HG02588 (cell line): ENCODE results near the gene PTCD2.
A peak's percentile ranks its signal among the peaks of the same experiment; 100 is the strongest.

ENCODE experiments used
- ATAC-seq: cut with Tn5 transposase; IDR thresholded peaks from one replicate; pipeline ENCODE4 v1.9.1; 2021; ENCODE audit warnings: mild to moderate bottlenecking, moderate library complexity; ENCODE audit not compliant: unreplicated experiment

PTCD2 gene

DNA sequence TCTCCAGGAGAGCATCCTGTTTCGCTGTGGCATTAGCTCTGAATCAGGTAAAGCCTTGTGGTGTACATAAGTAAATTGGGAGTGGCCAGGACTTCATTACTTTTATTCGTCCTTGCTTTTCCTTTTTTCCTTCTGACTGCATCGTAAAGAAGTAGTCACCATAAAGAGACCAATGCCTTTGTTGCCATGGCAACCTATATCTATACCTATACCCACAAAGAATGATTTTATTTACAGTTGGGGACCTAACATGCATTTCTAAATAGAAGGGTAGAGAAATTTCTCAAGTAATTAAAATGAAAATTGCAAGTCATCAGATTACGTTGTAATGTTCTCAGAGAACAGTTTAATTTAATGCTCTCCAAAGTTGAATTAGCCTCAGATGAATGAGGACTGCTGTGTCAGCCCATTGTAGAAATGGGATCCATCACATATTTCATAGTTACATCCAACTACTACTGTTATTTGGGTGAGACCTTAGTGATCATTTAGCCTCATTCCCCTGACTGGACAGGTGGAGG, 18.6 kb downstream of the PTCD2 start:
- no peak for ATAC-seq

DNA sequence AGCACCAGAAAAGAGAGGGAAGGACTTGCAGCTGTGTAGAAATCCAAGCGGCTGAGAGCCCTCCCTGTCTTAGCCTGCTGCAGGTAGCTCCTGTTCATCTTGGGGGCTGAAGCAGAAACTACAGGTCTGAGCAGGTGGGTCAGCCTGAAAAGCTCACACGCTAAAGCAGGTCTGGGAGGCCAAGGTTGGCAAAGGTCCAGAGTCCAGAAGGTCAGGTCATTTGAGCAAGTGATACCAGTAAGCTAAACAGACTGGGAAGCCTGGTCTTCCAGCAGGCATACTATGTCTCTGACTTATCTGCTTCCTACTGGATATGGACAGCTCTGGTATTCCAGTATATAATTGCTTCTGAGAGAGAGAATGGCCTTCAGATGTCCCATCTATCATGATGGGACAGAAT, 26.2 kb downstream of the PTCD2 start:
- no peak for ATAC-seq

DNA sequence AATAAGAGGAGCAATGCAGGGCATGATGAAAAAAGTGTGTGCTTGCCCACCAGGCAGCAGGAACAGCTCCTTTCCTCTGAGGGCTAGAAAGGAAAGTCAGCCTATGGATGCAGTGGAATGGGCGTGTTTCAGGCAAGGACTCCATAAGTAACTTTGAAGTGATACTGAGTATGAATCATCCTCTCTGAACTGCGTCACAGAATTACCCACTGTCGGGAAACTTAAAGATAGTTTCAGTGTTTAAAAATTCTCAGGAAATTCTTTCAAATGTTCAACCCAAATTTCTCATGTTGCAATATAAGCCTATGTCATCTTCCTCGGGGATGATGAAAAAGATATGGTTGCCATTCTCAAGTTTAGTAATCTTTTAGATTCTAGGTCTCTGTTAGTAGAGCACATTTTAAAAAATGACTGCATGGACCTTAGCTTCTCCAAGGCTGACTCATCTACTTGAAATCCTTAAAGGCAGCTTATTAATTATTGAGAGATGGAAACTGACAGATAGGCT, 27.7 kb downstream of the PTCD2 start:
- no peak for ATAC-seq

DNA sequence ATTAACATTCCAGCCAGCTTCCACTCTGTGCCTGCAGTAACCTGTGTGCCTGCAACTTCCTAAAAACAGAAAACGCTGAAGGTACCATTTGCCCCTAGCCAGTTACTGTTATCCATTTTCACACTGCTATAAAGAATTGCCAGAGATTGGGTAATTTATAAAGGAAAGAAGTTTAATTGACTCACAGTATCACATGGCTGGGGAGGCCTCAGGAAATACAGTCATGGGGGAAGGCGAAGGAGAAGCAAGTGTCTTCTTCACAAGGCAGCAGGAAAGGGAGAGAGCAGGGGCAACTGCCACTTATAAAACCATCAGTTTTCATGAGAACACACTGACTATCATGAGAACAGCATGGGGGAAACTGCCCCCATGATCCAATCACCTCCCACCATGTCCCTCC, 31.2 kb downstream of the PTCD2 start:
- ATAC-seq: no peak

DNA sequence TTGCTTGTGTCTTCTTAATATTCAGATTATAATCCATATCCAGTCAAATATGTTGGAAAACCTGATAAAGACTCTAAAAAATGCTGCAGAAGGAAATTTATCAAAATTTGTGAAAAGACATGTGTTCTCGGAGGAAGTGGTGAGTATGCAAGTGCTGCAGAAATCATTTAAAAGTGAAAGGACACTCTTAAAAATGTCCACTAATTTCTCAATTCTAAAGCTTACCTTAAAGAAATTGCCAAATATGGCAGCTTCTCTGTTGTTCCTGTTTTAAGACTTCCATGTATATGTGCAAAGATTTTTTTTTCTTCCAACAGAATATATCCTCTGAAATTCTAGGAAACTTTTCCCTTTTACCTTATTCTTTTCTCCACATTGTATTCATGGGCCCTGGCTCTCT, 32.4 kb downstream of the PTCD2 start:
- no peak for ATAC-seq

DNA sequence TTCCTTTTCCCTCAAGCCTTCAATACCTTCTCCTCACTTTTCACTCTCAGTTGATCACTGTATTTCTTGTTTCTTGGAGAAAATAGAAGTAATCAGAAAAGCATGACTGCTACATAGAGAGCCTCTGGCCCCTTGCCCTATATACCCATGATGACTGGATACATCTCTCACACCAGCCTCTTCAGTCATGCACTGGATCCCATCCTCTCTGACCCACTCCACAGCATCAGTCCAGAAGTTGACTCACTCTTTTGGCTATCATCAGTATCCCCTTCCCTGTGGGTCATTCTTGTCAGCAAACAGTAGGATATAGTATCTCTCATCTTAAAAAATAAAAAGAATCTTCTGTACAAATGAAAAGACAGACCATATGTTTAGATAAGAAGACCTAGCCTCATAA, 32.9 kb downstream of the PTCD2 start:
- ATAC-seq: no peak

DNA sequence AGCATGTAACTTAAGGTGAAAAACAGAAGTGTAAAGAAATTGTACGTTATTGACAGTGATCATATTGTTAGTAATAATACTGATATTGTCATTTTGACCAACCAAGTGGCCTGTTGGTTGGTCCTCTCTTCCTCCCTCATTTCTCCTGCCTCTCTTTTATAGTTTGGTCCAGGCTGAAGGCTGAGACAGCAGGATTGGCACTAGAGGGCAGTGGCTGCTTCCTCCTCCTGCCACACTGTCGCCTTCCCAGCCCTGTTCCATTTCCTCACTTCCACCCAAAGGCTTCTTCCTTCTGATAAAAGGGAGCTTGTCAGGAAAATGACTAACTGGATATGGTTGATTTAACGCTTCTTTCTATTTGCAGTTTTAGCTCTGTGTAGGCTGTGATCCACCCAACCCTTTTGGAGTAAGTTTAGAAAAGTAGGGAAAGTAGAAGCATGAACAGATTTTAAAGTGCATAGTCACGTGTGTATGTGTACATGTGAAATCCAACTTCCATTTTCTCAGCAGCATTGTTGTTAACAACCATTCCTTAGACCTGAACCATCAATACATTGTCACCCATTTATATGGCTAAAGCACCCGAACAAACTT, 35.6 kb downstream of the PTCD2 start:
- no peak for ATAC-seq

DNA sequence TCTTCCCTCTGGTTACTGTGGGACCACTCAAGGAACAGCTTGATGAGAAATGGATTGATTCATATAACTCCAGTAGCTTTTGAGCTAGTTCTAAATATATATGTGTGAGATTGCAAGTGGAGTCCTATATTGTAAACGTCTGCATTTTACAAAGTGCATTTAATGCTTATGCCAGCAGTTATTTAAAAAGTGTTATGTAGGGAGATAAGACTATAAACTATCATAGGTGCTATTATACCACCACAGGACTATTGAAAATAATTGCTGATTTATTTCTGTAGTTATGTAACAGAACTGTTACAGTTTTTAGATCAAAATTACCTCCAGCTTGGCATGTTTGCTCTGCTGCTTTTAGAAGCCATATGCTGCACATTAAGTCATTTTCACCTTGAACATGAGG, 36.2 kb downstream of the PTCD2 start:
- ATAC-seq: no peak

DNA sequence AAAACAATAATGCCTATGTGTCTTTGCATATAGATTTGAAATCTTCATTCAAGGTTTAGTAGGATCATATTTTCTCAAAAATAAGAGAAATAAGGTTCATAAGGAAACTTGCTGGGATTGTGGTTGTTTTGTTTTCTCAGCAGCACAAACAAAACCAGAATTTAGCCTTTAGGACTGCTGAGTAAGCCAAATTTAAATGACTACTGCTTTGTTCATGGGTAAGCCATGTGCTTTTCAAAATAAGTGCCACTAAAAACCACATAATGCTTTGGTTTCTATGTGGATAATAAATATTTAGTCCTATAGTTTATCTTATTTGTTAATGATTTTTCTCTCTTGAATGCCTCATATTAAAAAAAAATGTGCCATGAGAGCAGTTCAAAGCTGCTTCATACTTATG, 38.8 kb downstream of the PTCD2 start:
- ATAC-seq: no peak

DNA sequence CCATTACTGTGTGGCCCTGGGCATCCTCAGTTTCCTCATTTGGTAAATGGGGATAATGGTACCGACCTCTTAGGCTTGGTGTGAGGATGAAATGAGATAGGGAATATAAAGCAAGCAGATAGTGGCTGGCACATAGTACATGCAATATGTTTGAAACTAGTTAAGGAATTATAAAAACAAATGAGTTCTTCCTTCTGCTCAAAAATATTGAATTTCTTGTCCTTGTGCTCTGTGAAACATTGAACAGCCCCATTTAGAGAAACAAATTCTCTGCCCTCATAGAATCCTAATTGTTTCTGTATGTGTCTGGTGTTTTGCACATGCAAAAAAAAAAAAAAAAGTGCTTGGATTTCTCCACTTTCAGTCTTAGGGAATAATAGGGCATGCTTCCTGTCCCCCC, 39.7 kb downstream of the PTCD2 start:
- no peak for ATAC-seq

DNA sequence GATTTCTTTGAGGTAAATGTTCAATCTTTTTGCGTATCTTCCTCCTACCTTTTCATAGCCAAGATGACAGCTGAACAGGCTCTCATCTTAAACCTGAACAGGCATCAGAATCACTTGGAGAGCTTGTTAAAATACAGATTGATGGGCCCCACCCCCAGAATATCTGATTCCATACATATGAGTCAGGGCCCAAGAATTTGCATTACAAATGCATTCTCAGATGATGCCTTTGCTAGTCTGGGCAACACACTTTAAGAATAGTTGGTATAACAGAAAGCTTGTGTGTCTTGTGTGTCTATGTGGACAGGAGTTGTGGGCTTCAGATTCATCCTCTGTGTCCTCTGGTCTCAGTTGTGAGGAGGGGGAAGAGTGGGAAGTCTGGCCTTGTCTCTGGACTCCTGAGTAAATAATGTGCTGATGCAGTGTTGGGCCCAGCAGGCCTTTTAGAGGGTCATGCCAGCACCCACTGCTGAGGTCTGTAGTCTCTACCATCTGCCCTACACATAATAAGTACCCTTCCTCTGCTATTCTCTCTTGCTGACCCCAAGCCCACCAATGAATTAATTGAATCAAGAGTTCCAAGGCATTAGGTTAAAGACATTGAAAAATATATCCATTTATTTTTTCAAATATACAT, 43.1 kb downstream of the PTCD2 start:
- ATAC-seq: no peak

DNA sequence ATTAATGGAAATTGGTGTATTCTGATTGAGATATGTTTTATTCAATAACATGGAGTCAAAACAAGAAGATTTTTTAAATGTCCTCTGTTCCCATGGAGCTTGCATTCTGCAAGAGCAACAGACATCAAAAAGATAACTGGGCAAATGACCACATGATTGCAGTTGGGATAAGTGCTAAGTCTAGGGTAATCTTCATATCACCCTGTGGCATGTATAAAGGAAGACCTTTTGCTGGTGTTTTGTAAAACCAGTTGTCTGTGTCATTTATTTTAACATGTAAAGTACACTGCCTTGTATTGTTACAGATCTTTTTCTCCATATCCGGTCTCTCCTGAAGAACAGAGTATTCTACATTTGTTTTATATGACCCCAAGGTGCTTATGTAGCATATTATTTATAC, 44.0 kb downstream of the PTCD2 start:
- ATAC-seq: no peak

DNA sequence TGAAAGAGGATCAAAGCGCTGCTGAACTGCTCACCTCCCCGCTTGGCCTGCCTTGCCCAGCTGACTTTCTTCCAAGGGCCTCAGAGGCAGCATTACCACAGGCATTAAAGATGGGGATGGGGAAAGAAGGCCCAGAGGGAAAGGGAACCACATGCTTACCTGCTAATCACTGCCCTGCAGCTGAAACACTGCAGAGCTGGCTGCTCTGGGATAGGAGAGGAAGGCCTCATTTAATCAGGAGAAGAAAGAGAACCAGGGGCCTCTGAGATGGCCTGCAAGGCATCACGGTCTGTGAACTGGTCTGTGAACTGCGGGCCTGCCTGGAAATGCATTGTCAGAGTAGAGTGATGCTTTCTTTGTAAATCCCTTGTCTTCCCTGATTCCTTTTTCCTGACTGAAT, 44.8 kb downstream of the PTCD2 start:
- no peak for ATAC-seq

DNA sequence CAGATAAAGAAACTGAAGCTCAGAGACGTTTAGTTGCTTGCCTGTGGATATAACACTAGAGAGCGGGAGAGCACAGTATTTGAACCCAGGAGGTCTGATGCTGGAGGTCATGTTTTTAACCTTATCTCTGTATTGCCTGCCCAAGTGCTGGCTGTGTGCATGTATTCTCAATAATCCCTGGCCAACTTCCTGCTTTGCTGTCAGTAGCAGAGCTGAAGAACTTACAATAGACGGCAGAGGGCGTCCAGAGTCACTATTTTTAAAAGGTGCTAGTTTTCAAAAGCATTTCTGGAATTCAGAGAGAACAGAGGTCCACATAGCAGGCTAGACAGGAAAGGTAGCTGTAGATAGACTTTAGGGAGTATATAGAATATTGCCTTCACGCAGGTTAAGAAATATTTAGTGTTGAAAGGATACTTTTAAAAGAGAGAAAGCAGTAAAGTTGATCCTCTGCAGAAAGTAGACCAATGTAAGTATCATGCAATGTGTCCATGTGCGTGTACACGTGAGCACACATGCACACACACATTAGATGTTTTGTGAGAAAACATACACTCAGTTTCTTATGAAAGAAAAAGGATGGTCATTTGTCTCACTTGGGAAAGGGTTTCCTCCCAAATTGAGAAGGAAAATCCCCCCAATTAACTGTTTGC, 46.3 kb downstream of the PTCD2 start:
- peak; percentile 65 for ATAC-seq

DNA sequence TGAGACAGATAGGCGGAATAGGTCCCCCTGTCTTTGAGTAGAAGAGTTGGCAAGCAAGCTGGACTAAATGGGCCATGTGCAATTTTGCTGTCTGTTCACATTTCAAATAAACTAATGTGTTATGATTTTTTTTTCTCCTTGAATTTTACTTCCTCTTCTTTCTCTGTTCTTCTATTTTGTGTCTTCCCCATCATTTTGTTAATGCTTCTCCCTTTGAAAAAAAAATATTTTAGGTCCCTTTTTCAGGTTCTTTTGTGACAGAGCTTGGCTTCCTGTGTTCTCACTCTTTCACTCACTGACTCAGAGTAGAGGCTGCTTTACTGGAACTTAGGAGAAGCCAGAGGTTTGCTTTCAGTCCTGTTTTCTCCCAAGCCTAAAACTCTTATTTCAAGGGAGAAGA, 48.1 kb downstream of the PTCD2 start:
- no peak for ATAC-seq

DNA sequence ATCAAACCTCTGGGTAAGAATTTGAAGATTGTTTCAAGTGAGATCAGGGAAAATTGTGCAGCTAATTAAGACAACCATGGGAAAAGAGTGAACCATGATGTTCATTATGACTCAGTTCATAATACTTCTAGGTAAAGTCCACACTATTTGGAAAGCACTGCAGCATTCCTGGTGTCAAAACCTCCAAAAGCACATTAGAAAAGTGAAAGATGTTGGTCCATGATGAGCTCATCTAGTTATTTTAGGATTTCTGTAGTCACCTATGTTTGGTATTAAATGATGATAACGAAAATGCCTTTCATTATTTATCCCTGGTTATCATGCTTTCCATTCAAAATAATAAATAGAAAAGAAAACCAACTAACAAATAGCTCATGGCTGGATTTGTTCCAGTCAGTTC, 49.1 kb downstream of the PTCD2 start:
- no peak for ATAC-seq

DNA sequence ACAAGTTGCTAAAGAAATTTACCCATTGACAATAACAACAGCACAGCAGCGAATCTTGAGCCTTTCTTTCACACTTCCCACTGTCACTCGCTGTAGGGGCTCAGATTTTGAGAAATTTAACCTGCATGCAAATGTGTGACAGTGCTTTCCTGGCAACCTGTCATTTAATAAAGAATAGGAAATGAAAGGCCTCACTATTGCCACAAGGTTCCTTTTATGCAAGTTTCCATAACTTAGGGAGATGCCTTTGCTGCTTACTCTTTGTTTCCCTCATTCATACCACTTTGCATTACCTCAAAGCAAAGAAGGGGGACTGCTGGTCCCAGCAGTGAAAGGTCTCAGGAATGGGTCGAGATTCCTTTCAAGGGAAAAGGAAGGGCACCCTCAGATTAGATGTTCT, 49.5 kb downstream of the PTCD2 start:
- ATAC-seq: no peak

DNA sequence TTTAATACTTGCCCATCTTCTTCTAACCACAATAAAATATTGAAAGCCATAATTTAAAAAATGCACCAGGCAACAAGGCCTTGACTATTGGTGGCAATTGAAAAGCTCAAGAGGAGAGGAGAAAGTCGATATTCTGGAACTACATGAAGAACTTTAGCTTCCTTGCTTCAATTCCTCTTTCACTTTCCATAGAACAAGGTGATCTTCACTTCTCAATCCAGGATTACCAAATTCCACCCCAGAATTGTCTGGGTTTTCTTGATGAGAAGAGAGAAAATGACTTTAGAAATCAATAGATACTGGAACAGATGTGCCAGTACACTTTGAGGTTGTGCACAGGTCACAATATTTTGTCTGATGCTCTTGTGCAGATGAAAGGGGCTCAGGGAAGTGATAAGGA, 52.2 kb downstream of the PTCD2 start:
- no peak for ATAC-seq

DNA sequence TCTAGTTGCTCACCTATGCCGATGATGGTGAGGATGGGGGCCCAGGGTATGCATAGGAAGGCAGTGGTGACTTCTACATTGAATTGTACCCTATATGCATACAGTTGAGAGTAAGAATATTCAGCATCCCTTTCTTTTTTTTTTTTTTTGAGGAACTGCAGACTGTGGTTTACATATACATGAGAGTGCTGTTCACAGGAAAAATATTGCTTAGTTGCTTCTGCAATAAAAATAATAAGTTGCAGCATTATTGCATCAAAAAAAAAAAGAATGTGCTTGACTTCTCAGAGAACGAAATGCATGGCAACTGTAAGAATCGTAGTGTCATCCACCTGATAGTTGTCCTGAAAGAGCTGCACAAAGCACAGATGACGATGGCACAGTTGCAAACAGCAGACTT, 52.8 kb downstream of the PTCD2 start:
- ATAC-seq: no peak

DNA sequence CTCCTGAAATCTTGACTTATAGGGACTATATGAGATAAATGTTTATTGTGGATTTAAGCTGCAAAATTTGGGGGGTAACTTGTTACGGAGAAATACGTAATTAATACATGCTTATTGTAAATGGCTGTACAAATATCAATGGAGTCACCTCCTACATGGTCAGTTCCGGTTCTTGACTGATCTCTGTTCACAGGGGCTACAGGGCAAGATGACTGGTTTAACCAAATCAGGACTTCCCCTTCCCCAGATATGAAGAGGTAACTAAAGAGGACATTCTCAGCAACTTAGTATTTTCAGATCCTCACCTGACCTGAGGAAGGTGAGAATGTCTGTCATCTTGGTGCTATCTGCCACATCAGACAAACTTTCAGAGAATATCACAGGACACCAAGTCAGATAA, 54.7 kb downstream of the PTCD2 start:
- no peak for ATAC-seq

DNA sequence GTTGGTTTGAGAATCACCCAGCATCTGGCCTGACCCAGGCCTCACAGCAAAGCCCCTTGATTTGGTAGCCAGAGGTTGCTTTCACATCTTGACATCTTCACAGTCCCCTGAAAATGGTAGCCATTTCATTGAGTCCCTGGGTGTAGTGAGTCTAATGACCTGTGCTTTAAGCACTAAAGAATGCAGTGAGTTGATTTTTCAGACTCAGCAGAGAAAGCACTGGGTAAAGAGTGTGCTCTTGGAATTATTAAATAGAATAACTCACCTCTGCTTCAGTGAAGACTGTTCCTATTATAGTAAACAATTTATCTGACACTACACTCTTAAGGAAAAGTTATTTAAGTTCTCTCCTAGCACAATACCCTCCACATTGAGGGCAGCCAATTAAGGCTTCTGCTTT, 56.2 kb downstream of the PTCD2 start:
- no peak for ATAC-seq

DNA sequence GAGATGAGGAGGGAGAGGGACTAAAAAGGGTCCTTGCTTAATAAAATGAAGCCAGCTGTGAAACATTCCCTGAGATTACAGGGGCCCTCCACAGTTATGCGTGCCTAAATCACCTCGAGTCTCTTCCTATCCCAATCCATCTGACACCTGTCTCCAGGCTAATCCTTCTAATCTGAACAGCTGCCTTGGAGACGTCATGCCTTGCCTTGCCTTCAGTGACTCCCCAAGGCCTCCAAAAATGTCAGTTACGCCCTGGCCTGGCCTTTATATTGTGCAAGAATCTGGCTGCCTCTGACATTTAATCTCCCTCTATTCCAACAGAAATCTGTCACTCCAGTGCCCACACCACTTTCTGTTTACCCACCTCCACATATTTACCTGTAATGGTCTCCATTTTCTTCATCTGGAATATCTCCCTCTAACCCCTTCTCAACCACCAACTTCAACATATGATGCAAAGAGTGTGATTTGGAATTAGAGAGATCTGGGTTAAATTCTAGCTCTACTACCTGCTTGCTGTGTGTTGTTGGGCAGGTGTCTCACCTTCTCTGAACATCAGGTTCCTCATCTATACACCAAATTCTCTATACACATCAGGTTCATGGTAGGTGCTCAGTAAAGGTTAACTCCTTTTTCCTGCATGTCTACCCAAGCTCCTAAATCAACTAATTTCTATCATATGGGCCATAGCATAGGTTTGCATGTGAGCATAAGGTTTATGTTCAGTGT, 57.9 kb downstream of the PTCD2 start:
- no peak for ATAC-seq
